GM18951 (cell line): ENCODE results near the gene GET4.

ENCODE experiments used
- POLR2A ChIP-seq: IDR thresholded peaks from 4 replicates; pipeline ENCODE4 v1.6.1; 2011; ENCODE audit warnings: mild to moderate bottlenecking; ENCODE audit not compliant: insufficient read length, insufficient read depth; ENCODE audit errors: extremely low read depth
- in situ Hi-C: fragments of 300-500 bp; cut with MboI; formaldehyde crosslinking; loops from one replicate; pipeline ENCODE4 v1.12.0; 2022; ENCODE audit warnings: low sequenced_read_pairs, mixed read lengths, inconsistent platforms; ENCODE audit not compliant: unreplicated experiment

The GET4 gene

GRCh38 chr7:888081-889024 is 12.0 kb downstream of the GET4 start:
- in situ Hi-C loops: no loop called here
- no peak for TF ChIP-seq POLR2A

GRCh38 chr7:889025-889390 is 12.7 kb downstream of the GET4 start:
- in situ Hi-C loops: no loop called here
- TF ChIP-seq POLR2A: no peak

- no peak for TF ChIP-seq POLR2A
- in situ Hi-C loops: no loop called here
Observed at GRCh38 chr7:889391-889790, 13.0 kb downstream of the GET4 start.

- in situ Hi-C loops: no loop called here
Observed at GRCh38 chr7:890868-891267, 14.5 kb downstream of the GET4 start.

GRCh38 chr7:891291-891690 is 14.9 kb downstream of the GET4 start:
- in situ Hi-C loops: no loop called here
- no peak for TF ChIP-seq POLR2A

More at GRCh38 chr7:890868-891267, 14.5 kb downstream of the GET4 start:
- TF ChIP-seq POLR2A: no peak

GRCh38 chr7:891805-892204 is 15.5 kb downstream of the GET4 start:
- in situ Hi-C loops: no loop called here
- TF ChIP-seq POLR2A: no peak

- in situ Hi-C loops: no loop called here
- TF ChIP-seq POLR2A: no peak
Observed at GRCh38 chr7:892648-893593, 16.6 kb downstream of the GET4 start.

- TF ChIP-seq POLR2A: no peak
- in situ Hi-C loops: no loop called here
Observed at GRCh38 chr7:893686-894085, 17.3 kb downstream of the GET4 start.

- no peak for TF ChIP-seq POLR2A
- in situ Hi-C loops: no loop called here
Observed at GRCh38 chr7:894164-894867, 18.0 kb downstream of the GET4 start.

- no peak for TF ChIP-seq POLR2A
- in situ Hi-C loops: no loop called here
Observed at GRCh38 chr7:894927-895450, 18.6 kb downstream of the GET4 start.

- in situ Hi-C loops: no loop called here
- TF ChIP-seq POLR2A: no peak
Observed at GRCh38 chr7:895451-896052, 19.2 kb downstream of the GET4 start.

- TF ChIP-seq POLR2A: peak; percentile 15
- in situ Hi-C loops: no loop called here
Observed at GRCh38 chr7:896346-897075, 20.2 kb downstream of the GET4 start.
